GM19372 (cell line): ENCODE data around the gene LMCD1.

Source experiments
- ATAC-seq: cut with Tn5 transposase; IDR thresholded peaks from one replicate; pipeline ENCODE4 v1.9.1; 2021; ENCODE audit warnings: mild to moderate bottlenecking, low read depth, moderate library complexity; ENCODE audit not compliant: unreplicated experiment

The LMCD1 gene

DNA sequence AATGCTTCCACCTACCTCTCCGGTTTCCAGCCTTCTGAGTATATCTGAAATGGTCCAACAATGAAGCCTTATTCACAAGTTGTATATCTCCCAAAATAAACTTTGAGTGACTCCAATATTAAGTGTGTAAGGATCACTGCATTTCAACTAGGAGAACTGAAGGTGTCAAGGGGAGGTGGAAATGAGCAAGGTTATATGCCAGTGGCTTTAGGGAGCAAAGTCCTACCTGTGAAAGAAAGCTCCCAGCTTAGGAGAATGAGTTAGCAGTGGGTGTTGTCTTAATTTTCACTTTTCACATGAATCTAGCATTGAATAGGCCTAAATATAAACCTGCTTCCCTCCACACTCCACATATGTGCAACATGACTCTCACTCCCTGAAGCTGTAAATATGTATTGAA lies 29.0 kb downstream of the LMCD1 start:
- no peak for ATAC-seq

DNA sequence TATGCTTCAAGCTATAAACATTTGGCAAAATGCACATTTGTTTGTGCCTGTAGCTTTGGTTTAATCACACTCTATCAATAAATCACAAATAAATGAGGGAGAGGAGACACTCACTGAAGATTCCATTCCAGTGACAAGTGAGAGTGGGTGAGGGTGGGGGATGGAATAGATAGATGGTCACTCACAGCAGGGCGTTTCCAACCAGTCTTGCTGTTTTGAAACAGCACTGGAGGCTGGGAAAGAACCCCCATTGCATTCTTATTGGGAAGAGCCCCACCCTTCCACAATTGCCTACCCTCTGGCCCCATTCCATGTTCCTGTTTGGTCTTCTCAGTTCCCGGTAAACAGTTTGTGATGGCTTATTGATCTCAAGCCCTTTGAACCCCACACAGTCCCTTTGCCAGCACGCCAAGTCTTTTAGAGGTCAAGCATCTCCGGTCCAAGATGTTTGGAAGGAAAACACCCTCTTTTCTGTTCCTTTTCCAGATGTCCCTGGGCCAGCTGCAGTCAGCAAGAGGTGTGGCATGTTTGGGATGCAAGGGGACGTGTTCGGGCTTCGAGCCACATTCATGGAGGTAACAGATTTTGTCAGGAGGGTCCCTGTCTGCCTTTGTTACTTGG lies 30.7 kb downstream of the LMCD1 start:
- no peak for ATAC-seq

DNA sequence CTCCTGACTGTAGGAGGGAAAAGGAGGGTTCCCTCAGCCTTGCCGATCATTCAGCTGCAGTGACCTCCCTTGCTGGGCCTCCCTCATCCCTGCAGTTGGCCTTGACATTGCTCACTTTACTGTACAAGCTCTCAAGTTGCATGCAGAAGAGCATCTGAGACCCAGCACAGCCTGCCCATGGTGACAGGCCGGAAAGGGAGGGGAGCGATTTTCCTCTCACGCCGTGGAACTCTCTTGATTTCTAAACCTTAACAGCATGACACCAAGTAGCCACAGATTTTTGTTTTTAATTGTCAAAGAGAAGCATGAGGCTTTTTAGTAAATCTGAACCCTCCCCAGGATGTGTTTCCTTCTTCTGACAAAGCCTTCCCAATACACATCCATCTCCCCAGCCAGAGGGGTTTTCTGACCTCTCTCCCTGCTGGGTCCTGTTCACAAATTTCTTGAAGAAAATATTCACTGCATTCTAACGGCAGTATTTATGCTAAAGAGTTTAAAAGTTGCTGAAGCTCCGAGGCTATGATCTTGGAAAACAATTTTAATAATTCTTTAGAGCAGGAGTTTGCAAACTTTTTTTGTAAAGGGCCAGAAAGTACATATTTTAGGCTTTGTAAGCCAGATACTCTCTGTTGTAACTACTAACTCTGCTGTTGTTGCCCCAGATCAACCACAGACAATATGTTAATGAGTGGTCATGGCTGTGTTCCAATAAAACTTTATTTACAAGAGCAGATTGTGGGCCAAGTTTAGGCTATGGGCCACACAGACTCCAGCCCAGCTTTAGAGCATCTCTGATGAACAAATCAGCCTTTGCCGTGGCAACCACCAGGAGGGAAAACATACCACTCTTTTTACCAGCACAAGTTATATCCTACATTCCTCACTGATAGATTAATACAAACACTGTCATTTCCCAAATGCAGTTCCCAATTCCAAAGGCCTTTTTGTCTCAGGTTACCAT lies 34.8 kb downstream of the LMCD1 start:
- no peak for ATAC-seq

DNA sequence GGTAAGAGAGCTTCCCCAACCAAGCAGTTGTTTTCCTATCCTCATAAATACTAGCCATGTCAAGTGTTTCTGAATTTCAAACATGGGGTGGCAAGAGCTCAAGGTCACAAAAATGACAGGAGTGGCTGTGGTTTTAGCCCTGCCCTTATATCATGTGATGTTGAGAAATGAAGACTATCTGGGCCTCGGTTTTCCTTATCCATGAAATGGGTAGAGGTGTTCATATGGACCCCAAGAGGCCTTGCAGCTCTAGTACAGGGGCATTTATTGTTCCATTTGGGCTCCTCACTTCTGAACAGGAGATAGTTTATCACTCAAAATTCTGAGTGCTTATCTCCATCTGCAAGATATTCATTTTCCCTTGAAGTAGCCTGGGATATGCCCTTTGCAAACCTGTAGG lies 35.8 kb downstream of the LMCD1 start:
- no peak for ATAC-seq

DNA sequence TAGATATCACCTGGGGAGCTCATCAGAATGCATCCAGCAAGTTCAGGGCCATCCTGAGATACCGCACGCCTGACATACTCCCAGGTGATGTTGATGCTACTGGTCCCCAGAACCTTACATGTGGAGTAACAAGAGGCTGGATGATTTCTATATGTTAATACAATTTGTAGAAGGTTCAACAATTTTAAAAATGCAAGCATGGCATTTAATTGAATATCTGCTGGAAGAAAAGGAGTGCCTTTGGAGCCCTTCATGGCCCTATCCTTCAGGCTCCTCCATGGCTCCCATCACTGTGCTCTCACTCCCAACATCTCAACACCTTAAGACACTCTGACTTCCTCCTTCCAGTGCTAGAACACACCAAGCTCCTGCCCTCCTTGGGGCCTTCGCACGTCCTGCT lies 36.6 kb downstream of the LMCD1 start:
- ATAC-seq = no peak

DNA sequence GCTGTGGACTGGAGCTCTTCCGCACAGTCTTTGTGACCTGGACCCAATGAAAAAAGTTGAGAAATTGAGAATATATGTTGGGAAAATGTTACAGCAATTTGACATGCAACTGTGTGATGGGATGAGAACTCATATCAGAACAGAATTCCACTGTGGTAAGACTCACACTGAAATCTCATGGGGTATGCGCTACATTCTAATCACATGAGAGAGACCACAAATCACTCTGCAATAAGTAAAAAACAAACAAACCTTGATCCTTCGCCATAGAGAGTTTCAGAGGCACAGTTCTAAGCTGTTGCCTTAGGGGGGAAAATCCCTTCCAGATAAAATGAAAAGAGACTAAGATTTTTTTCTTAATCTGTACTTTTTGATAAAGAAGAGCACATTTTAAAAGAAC lies 37.3 kb downstream of the LMCD1 start:
- no peak for ATAC-seq

DNA sequence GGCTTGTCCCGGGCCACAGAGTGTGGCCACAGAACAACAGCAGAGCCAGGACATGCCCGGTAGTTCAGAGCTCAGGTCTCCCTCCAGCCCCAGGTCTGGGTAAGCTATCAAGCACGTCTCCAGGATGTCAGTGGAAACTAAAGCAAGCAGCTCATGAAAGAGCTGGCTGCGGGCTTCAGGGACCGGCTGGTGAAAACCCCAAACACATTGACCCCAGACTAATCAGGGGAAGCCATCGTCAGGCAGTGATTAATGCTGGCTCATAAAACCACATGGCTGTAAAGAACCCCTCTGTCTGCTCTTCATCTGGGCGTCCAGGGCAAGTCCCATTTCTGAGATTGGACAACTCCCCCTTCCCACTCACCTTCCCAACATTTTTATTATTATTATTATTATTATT lies 37.8 kb downstream of the LMCD1 start:
- no peak for ATAC-seq

DNA sequence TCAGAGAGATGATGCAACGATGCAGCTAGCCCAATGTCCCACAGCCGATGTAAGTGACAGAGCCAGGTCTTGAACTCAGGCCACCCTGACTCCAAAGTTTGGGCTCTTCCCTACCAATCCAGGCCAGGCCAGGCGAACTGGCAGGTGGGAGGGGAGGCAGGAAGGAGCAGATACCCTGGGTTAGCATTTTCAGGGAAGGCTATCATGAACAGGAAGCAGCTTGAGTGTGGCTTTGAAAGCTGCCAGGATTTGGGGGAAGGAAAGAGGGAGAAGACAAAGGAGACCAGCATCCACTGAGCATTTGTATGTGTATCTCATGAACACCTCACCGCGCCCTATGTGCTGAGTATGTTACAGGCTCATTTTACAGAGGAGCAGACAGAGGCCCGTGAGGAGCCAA lies 38.8 kb downstream of the LMCD1 start:
- no peak for ATAC-seq

DNA sequence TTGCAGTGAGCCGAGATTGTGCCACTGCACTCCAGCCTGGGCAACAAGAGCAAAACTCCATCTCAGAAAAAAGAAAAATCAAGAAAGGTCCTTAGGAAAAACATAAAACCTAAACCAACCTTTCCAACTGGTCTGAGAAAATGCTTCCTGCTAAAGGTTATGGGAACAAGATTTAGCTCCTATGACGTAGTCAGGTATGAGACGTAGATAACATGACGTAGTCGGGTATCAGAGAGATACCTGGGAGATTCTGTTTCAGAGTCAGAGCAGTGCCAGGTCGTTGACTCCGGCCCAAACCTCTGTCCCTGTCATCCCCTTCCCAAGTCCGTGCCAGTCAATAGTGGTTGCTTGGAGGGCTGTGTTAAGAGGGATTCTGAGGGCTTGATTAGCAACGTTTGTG lies 39.9 kb downstream of the LMCD1 start:
- ATAC-seq = no peak

DNA sequence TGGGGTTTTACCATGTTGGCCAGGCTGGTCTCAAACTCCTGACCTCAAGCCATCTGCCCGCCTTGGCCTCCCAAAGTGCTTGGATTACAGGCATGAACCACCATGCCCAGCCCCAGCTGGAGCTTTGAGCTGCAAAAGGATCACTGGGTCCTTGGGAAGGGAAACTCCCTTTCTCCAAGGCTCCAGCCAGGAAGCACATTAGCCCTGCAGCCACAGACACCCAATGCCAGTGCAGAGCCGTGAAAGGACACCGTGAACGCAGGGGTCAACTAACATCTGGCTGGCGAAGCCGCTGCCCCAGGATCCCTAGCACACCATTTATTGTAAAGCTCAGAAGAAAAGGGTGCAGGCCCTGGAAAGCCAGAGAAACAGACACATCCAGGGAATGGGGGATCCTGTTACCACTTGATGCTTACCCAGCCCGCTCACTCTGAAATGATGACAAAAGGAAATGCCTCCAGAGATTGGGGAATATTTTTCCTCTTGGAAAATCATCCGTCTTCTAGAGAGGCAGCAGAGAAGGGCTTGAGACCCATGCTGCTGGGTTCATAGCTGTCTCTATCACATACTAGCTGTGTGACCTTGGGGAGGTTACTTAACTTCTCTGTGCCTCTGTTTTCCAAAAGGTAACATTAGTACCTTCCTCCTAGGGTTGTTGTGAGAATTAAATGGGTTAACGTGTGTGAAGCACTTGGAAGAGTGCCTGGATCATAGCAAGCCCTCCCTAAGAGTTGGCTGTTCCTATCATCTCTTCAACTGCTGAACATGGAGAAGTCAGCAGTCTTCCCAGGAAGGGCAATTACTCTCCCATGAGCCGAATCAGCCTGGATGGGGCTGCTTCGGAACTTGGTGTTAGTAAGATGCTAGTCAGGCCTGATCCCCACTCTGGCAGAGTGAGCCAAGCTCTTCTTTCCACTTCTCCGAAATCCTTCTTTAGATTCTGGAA lies 40.8 kb downstream of the LMCD1 start:
- ATAC-seq = no peak

DNA sequence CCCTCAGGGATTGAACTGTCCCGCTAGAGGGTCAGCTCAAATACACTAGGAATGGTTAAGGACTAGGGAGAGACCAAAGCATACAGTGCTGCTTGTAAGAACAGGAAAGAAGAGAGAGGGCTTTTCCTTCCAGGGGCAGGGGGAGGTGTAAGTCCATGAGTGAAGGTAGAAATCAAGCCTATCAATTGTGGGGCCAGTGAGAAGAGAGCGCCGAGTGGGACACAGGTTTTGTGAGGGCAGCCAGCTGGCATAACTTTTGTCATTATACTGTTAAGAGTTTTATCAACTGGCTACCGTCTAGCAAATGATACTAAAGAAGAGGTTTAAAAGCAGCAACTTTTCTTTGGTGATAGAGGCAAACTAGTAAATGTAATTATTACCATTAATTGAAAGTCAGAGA lies 45.0 kb downstream of the LMCD1 start:
- no peak for ATAC-seq

DNA sequence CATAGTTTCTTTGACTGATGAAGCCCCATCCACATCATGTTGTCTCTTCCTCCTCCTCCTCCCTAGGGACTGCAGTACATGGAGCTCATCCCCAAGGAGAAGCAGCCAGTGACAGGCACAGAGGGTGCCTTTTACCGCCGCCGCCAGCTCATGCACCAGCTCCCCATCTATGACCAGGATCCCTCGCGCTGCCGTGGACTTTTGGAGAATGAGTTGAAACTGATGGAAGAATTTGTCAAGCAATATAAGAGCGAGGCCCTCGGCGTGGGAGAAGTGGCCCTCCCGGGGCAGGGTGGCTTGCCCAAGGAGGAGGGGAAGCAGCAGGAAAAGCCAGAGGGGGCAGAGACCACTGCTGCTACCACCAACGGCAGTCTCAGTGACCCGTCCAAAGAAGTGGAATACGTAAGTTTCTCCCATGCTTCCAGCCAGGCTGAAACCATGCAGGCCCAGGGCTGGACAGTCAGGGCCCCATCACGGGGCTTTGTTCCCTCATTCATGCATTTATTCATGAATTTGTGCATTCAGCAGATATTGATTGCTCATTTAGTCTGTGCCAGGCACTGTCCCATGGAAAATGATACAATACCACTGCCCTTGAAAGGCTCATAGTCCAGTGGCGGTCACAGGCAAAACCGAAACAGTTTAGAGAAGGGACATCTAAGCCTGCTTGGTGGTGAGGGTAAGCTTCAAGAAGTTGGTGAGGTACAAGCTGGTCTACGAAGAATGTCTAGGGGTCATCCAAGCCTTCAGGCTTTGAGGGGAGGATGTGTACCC lies 47.1 kb downstream of the LMCD1 start:
- ATAC-seq = no peak

DNA sequence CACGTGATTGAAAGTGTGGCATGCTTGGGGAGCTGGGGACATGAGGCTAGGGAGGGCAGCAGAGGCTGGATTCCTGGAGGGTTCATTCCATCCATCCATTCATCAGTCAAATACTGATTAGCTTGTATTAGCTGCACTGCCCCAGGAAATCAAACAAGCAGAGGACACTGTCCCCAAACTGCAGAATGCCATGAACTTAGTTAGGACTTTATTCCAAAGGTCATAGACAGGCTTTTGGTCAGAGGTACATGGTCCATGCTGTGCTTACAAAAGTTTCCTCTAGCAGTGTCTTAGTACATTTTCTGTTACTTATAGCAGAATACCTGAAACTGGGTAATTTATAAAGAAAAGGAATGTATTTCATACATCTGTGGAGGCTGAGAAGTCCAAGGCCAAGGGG lies 47.7 kb downstream of the LMCD1 start:
- ATAC-seq = no peak

DNA sequence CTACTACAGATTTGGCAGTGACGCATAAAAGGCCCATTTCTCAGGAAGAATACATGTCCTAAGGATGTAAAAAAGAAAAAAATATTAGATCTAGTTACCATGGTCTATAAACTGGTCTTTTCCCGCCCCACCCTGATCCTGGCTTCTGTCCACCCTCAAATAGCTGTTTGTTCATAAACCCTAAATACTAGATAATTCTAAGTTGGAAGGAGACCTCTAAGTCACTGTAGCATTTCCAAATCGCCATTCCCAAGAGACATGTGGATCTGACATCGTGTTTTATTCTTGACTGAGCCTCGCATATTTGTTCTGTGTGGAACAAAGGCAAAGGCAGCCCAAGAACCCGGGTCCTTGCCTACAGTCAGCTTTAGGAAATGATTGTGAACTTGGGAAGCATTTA lies 49.0 kb downstream of the LMCD1 start:
- no peak for ATAC-seq

DNA sequence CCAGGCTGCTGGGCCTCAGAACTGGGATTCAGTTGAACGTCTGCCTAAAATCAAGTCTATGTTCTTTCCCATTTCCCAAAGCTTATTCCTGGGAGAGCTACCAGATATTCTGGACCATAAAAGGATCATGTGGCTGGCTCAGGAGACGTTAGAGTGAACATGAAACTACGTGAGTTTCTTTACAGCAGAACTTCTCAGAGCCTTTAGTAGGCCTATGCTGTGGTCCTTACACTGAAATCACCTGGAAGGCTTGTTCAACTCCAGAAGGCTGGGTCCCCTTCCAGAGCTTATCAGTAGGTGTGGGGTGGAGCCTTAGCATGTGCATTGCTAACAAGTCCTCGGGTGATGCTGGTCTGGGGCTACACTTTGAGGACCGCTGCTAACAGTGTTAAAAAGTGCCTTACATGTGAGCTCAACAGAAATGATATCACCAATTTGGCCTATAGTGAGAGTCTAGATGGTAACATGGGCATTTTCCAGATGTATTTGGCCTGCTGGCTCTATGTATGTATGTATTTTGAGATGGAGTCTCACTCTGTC lies 50.7 kb downstream of the LMCD1 start:
- no peak for ATAC-seq

DNA sequence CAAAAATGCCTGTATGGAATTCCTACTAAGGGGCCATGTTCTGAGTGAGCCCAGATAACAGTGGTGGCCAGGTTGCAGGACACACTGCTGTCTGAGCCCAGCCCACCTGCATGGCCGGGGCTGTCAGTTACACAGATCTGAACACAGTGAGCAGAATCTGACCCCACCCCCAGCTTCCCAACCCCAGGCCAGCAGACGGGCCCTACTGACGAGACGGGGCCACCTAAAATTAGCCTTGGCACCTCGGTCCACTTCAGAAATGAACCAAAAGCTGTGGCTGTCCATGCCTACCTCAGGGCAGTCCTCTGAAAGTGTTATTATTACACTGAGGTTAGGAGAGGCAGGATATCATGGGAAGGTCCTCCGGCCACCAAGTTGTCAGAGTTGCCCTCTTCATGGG lies 51.8 kb downstream of the LMCD1 start:
- no peak for ATAC-seq

DNA sequence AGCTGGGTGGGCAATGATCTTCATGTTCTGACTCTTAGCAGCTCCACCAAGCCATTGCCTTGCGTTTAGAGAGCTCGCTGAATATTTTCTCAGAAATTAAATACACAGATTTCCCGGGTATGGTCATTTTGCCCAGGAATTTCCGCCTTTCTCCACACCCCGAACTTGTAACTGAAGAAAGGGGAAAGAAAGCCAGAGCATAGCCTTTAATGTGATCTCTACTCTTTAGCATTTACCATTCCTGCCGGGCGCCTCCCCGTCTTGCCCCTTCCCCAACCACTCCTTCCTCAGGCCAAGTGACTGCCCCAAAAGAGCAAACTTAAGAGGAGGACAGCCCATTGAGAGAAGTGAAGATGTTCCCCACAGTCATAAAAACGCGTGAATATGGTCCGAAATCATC lies 53.1 kb downstream of the LMCD1 start:
- ATAC-seq = no peak

DNA sequence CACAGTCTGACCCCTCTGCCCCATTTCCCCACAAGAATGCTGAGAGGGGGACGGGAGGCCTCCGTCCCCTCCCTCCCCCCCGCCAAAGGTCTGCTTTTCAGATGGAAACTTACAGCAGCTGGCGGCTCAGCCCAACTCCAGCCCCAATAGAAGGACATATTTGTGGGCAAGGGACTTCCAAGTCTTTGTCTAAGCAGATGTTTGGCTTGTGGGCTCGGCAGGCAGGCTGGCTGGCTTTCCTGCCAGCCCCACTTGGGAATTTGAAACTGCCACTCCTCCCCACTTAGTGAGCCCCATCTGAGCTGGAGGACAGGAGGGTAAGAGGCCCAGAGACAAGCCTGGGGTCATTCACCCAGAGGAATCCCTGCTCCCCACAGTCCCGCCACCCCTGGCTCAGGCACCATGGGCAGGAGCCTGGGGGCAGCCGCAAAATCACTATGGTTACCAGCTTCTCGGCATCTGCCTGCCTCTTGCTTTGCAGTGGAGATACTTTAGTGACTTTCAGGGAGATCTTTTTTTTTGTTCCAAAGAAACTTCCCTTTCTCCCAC lies 53.6 kb downstream of the LMCD1 start:
- no peak for ATAC-seq

DNA sequence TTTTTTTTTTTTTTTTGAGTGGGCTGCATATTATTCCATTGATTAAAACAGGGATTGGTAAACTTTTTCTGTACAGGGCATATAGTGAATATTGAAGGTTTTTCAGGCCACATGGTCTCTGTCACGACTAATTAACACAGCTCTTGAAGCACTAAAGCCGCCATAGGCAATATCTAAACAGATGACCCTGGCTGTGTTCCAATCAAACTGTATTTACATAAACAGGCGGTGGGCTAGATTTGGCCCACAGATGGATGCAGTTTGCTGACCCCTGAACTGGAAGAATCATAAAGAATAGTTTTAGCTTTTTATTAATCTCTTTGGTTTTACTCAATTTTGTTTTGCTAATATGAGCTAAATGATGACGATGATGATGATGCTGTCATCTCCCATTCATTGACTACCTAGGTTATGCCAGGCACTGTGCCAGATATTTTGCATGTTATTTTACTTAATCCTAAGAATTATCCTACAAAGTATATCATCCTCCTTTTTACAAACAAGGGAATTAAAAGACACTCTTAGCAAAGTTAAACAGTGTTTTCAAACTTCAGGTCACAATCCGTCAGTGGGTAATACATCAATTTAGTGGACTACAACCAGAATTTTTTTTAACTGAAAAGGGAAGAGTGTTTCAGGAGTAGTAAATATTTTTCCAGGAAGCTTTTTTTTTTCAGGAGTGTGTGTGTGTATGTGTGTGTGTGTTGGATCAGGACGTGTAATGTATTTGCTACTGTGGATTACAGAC lies 54.3 kb downstream of the LMCD1 start:
- ATAC-seq = no peak
